GM19035 (cell line): ENCODE data around the gene NEDD4L.

Experiments
- ATAC-seq: cut with Tn5 transposase; IDR thresholded peaks from one replicate; pipeline ENCODE4 v1.9.1; 2021; ENCODE audit not compliant: unreplicated experiment

NEDD4L gene

GRCh38 chr18:58438958-58439300 lies 394.9 kb downstream of the NEDD4L start:
- ATAC-seq = no peak

GRCh38 chr18:58443671-58444070 lies 399.6 kb downstream of the NEDD4L start:
- no peak for ATAC-seq

- ATAC-seq = no peak
Observed at GRCh38 chr18:58446391-58447060, 402.5 kb downstream of the NEDD4L start.

GRCh38 chr18:58447402-58448095 lies 403.5 kb downstream of the NEDD4L start:
- no peak for ATAC-seq

- no peak for ATAC-seq
Observed at GRCh38 chr18:58449464-58449863, 405.4 kb downstream of the NEDD4L start.
